IPS DF 6.9 (cell line): ENCODE data around the gene GRAP2.
"Not testable (repeated sequence)": the region's sequence is repeated elsewhere in the genome, so short reads cannot be mapped to it uniquely, and the experiment has no call there.

Experiments
- DNase-seq: peaks from one replicate; pipeline ENCODE4 v3.0.0-alpha.2; 2013; ENCODE audit warnings: low read depth, low spot score
- H3K27ac ChIP-seq: one replicate; pipeline ENCODE4 v1.5.1; 2013; ENCODE audit warnings: low read length, control low read depth
- H3K27me3 ChIP-seq: 2 replicates; pipeline ENCODE4 v1.6.1; 2013; ENCODE audit warnings: mild to moderate bottlenecking, low read length; ENCODE audit not compliant: control insufficient read depth, insufficient read depth
- H3K36me3 ChIP-seq: 2 replicates; pipeline ENCODE4 v1.6.1; 2013; ENCODE audit warnings: low read length; ENCODE audit not compliant: control insufficient read depth, insufficient read depth
- H3K4me1 ChIP-seq: 2 replicates; pipeline ENCODE4 v1.6.1; 2013; ENCODE audit warnings: low read length; ENCODE audit not compliant: control insufficient read depth, insufficient read depth
- H3K4me3 ChIP-seq: 2 replicates; pipeline ENCODE4 v1.5.1; 2013; ENCODE audit warnings: mild to moderate bottlenecking, low read length
- H3K9me3 ChIP-seq: 2 replicates; pipeline ENCODE4 v1.6.1; 2013; ENCODE audit warnings: low read length, inconsistent platforms; ENCODE audit not compliant: control insufficient read depth, insufficient read depth
- WGBS: extraction: QIAGEN DNeasy Blood & Tissue Kit; methylation state at CpG from one replicate; pipeline ENCODE4 v1.1.7; 2013; ENCODE audit warnings: mixed read lengths, missing lambda C conversion rate; ENCODE audit not compliant: insufficient read length, insufficient coverage; 5-methylcytosine and 5-hydroxymethylcytosine counted together

Gene GRAP2

DNA sequence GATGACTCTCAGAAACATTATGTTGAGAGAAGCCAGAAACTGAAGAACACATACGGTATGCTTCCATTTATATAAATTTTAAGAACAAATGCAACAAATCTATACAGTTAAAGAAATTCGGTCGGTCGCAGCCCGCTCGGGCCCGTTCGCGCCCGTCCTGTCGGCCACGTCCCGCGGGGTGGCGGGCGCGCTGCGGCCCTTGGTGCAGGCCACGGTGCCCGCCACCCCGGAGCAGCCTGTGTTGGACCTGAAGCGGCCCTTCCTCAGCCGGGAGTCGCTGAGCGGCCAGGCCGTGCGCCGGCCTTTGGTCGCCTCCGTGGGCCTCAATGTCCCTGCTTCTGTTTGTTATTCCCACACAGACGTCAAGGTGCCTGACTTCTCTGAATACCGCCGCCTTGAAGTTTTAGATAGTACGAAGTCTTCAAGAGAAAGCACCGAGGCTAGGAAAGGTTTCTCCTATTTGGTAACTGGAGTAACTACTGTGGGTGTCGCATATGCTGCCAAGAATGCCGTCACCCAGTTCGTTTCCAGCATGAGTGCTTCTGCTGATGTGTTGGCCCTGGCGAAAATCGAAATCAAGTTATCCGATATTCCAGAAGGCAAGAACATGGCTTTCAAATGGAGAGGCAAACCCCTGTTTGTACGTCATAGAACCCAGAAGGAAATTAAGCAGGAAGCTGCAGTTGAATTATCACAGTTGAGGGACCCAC lies 25.6 kb upstream of the GRAP2 start:
- not testable (repeated sequence) for H3K36me3 ChIP-seq, DNase-seq, H3K27ac ChIP-seq, H3K4me1 ChIP-seq, H3K9me3 ChIP-seq, H3K27me3 ChIP-seq
- peak overlapping the region; percentile 37; the same call in 1 of the 2 replicates for H3K4me3 ChIP-seq
- WGBS, result no CpG with 5 or more reads among the region's 42 CpGs

DNA sequence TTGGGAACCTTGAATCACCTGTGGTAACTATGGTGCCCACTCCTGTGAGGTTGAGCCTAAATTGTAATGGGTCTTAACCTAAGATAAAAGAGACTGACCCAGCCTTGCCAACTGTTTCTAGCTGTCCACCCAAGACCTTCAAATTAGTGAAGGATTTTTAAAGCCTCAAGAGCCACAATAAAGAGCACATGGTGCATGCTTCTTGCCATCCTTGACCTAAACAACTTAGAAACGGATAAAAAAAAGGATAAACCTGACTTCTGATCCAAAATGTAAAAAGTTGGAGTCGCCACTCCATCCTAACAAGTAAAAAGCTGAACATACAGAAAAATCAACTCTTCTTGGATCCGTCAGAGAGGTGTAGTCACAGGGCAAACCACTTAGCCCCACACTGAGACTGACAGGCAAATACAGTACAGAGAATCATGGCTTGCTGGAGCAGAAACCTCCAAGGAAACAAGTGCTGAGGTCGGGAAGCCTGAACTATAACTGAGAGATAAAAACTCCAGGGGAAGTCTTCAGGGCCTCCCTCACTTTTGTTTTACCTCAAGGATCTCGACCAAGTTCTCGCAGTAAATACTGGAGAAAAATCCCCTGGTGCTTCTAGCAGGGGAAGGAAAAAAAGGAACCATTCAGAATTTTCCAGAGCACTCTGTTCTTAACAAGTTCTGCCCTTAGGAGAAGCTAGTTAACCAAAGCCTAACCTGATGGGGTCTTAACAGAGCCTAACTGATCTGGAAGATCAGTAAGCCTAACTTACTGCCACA lies 23.6 kb upstream of the GRAP2 start:
- H3K27ac ChIP-seq, result no peak overlapping the region
- no peak for DNase-seq
- H3K36me3 ChIP-seq, result no peaks in the 10 kb centered on the region
- H3K4me1 ChIP-seq, result no peaks in the 10 kb centered on the region
- no peaks in the 10 kb centered on the region for H3K9me3 ChIP-seq
- no peak overlapping the region for H3K4me3 ChIP-seq
- no peaks in the 10 kb centered on the region for H3K27me3 ChIP-seq
- no CpG with 5 or more reads among the region's 6 CpGs for WGBS

DNA sequence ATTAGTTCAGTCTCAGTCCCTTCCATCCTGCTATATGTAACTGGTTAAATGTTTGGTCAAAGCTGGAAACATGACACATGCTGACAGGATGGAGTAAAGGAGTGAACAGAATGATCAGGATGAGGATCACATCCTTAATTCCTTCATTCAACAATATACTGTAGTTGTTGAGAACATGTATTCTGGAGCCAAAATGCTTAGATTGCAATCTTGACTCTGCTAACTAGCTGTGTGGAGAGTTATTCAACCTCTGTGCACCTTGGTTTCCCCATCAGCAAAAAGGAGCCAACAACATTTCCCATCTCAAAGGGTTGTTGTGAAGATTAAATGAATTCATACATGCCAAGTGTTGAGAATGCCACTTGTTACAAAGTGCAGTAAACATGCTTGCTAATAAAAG lies 20.2 kb upstream of the GRAP2 start:
- Histone ChIP-seq H3K4me1 (no peaks in the 10 kb centered on the region), H3K27ac (no peak overlapping the region), H3K4me3 (no peak overlapping the region), H3K36me3 (no peaks in the 10 kb centered on the region), H3K27me3 (no peaks in the 10 kb centered on the region), H3K9me3 (no peaks in the 10 kb centered on the region)
- DNase-seq, result no peak

DNA sequence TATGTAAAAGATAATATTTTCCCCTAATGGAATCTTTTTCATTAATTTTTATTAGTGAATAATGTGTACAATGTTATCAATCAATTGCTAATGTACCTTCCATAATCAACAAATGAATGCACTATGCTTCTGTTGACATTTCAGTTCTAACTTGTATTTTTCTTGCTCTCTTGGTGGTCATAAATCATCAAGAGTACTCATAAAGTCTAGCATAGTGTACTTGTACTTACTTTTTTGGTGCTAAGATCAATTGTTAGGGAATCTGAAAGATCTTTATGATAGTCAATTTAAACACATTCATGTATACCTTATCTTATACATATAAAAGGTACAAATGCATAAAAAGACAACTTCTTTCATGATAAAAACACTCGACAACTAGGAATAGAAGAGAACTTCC lies 17.8 kb upstream of the GRAP2 start:
- no CpG with 5 or more reads among the region's 1 CpG for WGBS
- Histone ChIP-seq H3K4me1 (no peaks in the 10 kb centered on the region), H3K36me3 (no peaks in the 10 kb centered on the region), H3K27me3 (no peaks in the 10 kb centered on the region), H3K4me3 (no peak overlapping the region), H3K27ac (no peak overlapping the region), H3K9me3 (no peaks in the 10 kb centered on the region)
- no peak for DNase-seq

DNA sequence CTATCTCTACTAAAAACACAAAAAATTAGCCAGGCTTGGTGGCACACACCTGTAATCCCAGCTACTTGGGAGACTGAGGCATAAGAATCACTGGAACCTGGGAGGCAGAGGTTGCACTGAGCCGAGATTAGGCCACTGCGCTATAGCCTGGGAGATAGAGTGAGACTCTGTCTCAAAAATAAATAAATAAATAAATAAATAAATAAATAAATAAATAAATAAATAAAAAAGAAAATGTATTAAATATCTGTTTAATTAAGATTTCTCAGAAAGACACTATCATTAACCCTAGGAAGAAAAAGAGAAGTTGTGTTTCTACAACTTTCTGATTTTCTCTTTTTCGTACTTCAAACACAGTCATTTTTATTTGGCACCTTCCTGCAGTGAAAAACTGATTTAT lies 11.0 kb upstream of the GRAP2 start:
- H3K4me1 ChIP-seq, DNase-seq, H3K36me3 ChIP-seq, H3K27ac ChIP-seq, H3K9me3 ChIP-seq, H3K4me3 ChIP-seq, H3K27me3 ChIP-seq: not testable (repeated sequence)
- no CpG with 5 or more reads among the region's 3 CpGs for WGBS

DNA sequence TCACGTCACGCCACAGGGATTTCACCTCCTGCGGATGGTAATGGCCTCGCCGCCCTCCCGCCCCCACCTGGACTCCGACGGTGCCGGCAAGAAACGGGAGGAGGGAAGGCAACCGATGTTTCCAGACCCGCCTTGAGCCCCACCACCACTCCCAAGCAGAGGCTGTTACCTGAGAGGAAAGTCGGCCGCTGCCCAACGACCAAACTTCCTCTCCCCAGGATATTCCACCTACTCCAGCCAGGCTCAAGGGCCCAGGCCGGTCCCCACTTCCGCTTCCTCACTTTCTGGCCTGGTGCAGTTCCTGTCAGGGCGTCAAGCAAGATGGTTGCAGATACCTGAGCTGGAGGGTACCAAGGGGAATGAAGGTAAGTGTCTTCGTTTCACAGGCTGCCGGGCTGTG lies 7.4 kb upstream of the GRAP2 start, which contains the start of gene ENTHD1:
Gene ENTHD1 (minus strand): TSS at position 235 of the 400 bp plus-strand sequence. CDS start 6,012 bp downstream, outside the sequence.
- no peak within 1 kb of the TSS for H3K4me3 ChIP-seq
- H3K27me3 ChIP-seq, result no peaks in the 10 kb centered on the region
- no peak within 1 kb of the TSS for H3K27ac ChIP-seq
- H3K36me3 ChIP-seq, result no peaks in the 10 kb centered on the region
- no peaks in the 10 kb centered on the region for H3K4me1 ChIP-seq
- H3K9me3 ChIP-seq, result no peaks in the 10 kb centered on the region
- no peak for DNase-seq
- WGBS, result no CpG with 5 or more reads among the region's 20 CpGs

DNA sequence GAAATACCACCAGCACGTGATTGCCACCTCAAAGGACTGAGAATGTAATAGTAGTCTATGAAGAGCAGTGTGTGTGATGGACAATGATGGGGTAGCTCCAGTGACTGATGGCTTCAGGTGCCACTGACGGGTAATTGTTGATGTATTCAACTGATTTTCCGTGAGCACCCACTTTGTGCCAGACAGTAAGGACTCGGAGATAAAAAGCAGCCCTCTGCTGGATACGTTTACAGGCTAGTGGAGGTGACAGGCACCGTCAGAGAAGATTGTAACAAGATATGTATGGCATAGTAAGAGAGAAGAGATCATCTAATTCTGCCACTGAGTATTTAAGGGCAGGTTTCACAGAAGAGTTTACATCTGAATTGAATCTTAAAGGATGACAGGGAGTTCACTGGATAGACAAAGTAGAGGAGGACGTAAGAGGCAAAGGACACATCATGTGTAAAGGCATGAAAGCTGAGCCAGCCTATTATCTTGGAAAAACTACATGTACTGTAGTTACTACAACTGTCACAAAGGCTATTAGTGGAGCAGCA lies 6.3 kb upstream of the GRAP2 start:
- no CpG with 5 or more reads among the region's 7 CpGs for WGBS

DNA sequence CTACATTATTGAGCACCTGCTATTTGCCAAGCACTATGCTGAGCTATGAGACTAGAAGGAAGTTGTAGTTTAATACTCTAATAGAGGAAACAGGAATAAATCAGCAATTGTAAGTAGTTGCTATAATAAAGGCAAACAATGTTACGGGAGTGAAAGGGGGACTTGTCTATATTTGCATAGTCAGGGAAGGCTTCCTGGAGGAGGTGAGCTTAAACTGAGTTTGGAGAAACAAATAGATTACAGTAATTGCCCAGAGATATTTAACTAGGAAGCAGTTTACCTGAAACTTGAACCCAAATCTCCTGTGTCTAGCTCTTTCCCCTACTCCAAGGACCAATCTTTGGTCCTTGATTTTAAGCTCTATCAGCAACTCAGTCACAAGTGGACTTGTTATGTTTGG lies 5.2 kb upstream of the GRAP2 start:
- Histone ChIP-seq H3K27ac (no peak overlapping the region), H3K4me3 (no peak overlapping the region), H3K27me3 (no peaks in the 10 kb centered on the region), H3K9me3 (no peaks in the 10 kb centered on the region; the same call in 1 of the 2 replicates), H3K36me3 (no peaks in the 10 kb centered on the region), H3K4me1 (no peaks in the 10 kb centered on the region)
- DNase-seq, result no peak
- no CpG with 5 or more reads among the region's 1 CpG for whole genome bisulfite sequencing

More for the DNA sequence above, 6.3 kb upstream of the GRAP2 start:
- H3K27ac ChIP-seq, result no peak overlapping the region
- H3K36me3 ChIP-seq, result no peaks in the 10 kb centered on the region
- H3K4me1 ChIP-seq, result no peaks in the 10 kb centered on the region
- no peaks in the 10 kb centered on the region for H3K9me3 ChIP-seq
- no peaks in the 10 kb centered on the region for H3K27me3 ChIP-seq
- no peak for DNase-seq
- H3K4me3 ChIP-seq, result no peak overlapping the region

DNA sequence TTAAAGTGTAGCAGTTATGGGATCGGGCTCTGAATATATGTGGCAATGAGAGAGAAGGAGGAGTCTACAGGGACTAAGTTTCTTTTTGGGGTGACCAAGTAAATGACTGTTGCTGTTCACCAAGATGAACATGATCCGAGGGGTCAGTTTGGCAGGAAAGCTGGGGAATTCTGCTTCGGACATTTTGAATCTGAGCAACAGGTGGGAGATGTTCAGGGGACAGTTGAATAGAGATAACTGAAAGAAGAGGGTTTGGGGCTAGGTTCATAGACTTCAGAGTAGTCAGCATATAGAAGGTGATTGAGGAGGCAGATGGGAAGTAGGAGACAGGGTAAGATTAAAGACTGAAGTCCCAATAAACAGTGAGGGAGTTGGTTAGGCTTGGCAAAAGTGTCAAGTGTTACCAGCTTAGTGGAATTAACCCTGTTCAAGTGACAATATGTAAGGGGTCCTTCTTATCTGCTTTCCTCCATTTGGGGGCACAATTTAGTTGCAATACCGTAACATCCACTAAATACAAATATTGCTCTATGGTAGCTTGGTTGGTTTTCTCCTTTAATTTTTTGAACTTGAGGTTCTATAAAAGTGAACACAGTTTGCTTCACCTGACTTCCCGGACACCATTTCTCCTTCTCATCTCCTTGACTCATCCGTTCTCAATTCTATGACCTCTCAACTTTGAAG lies 4.4 kb upstream of the GRAP2 start:
- Histone ChIP-seq H3K36me3 (no peaks in the 10 kb centered on the region), H3K27ac (no peak overlapping the region), H3K27me3 (no peaks in the 10 kb centered on the region), H3K9me3 (no peaks in the 10 kb centered on the region; the same call in 1 of the 2 replicates), H3K4me1 (no peaks in the 10 kb centered on the region), H3K4me3 (no peak overlapping the region)
- DNase-seq, result no peak
- WGBS, result no CpG with 5 or more reads among the region's 6 CpGs

DNA sequence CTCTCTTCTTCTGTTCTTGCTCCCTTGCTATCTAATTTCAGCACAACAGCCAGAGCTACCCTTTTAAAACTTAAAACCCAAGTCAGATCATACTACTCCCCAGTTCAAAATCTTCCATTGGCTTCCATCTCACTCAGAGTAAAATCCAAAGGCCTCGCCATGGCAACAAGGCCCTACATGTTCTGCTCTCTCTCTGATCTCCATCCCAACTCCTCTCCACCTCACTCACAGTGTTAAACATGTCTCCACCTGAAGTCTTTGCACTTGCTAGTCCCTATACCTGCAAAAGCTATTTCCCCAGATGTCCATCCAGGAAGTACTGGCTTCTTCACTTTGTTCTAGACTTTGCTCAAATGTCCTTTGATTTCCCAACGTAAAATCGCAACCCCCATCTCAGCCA lies 3.0 kb upstream of the GRAP2 start:
- Histone ChIP-seq H3K9me3 (no peaks in the 10 kb centered on the region; the same call in 1 of the 2 replicates), H3K27me3 (no peaks in the 10 kb centered on the region), H3K36me3 (no peaks in the 10 kb centered on the region), H3K4me1 (no peaks in the 10 kb centered on the region), H3K4me3 (no peak overlapping the region), H3K27ac (no peak overlapping the region)
- WGBS, result no CpG with 5 or more reads among the region's 3 CpGs
- no peak for DNase-seq
